ENCODE results near the gene TMC4.

The TMC4 gene

DNA sequence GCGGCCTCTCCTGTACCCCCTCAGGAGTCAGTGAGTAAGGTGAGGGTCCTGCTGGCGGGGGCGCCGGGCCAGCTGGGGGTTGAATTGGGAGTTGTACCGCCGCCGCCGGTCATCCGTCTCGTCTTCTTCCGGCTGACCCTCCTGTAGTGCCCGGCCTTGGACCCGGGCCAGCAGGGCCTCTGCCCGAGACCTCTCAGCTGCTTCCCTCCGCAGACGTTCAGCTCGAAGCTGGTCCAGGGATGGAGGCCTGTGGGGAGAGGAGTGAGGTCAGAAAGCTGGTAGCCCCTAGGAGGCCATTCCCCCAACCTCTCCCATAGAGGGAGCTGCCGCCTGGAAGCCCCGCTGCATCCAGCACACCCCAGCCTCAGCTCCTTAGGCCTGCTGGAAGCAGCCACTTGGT is 17.3 kb downstream of the TMC4 start:
- H3K4me3 ChIP-seq (ENCODE audit: low read length): no peak overlapping the region
- H3K79me1 ChIP-seq (ENCODE audit: low read length): peaks cover 2% of the 10 kb centered on the region
- H3K18ac ChIP-seq (ENCODE audit: low read length): no peak overlapping the region
- H3K4me1 ChIP-seq (ENCODE audit: control insufficient read depth, low read depth, low read length): no peaks in the 10 kb centered on the region
- no peak overlapping the region for H3K4ac ChIP-seq (ENCODE audit: low read depth, low read length)
- WGBS (ENCODE audit: extremely low coverage, insufficient coverage, low lambda C conversion rate): no CpG with 5 or more reads among the region's 19 CpGs
- no peak overlapping the region for H4K8ac ChIP-seq (ENCODE audit: low read depth, low read length)
- no peak overlapping the region for H2AK5ac ChIP-seq (ENCODE audit: low read length)
- no peaks in the 10 kb centered on the region for H3K27me3 ChIP-seq (ENCODE audit: insufficient read depth, low read length, poor library complexity)
- no peak overlapping the region for H2BK15ac ChIP-seq (replicated peaks; ENCODE audit: low read depth)
- no peak overlapping the region for H3K4me2 ChIP-seq (ENCODE audit: low read length)
- no peak overlapping the region for H3K27ac ChIP-seq (ENCODE audit: low read depth, low read length)
- no peak overlapping the region for H3K9ac ChIP-seq (ENCODE audit: low read length)
- H4K5ac ChIP-seq (ENCODE audit: low read length): no peak overlapping the region
- H2BK5ac ChIP-seq (ENCODE audit: low read length): no peak overlapping the region
- H3K56ac ChIP-seq (ENCODE audit: low read length): no peak overlapping the region
- no peaks in the 10 kb centered on the region for H3K79me2 ChIP-seq (ENCODE audit: control insufficient read depth, insufficient read depth, low read length)
- H3K36me3 ChIP-seq (ENCODE audit: control insufficient read depth, insufficient read depth, low read length): peaks cover 22% of the 10 kb centered on the region
- H3K23ac ChIP-seq (ENCODE audit: low read length): no peak overlapping the region
- H2BK120ac ChIP-seq (ENCODE audit: low read depth, low read length): no peak overlapping the region
- DNase-seq: peak; percentile 48

DNA sequence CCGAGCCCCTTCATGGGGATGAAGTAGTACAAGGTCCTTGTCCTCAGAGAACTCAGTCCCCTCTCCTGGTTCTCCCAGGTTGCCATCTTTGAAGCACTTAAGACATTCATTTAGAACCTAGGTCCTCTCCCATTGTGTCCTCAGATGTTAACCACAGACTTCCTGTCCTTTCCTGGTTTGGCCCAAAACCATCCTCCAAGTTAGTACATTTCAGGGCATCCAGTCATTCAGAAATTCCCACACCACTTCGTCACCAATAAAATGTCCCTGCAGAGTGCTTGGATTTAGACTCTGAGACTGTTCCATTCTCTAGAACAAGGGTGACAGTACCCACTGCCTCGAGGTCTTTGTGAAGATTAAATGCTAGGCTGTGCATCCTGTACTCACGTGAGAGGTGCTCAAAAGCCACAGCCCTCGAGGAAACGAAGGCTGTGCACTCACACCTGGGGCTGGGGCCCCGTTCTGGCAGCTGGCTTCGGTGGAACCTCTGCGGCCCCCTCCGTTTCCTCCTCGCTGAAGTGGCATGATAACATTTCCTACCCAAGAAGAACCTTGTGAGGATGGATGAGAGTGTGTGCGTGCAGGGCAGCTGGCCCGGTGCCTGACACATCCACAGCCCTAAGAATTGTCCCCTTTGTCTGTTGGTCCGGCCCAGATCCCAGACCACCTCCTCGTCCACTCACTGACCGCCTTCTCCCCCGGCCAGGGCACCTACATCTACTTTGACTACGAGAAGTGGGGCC is 18.2 kb downstream of the TMC4 start:
- Histone ChIP-seq H4K8ac (ENCODE audit: low read depth, low read length) (no peak overlapping the region), H3K4me1 (ENCODE audit: control insufficient read depth, low read depth, low read length) (no peaks in the 10 kb centered on the region), H3K4me3 (ENCODE audit: low read length) (no peak overlapping the region), H2BK15ac (replicated peaks; ENCODE audit: low read depth) (no peak overlapping the region), H3K27me3 (ENCODE audit: insufficient read depth, low read length, poor library complexity) (no peaks in the 10 kb centered on the region), H3K18ac (ENCODE audit: low read length) (no peak overlapping the region), H3K79me1 (ENCODE audit: low read length) (no peaks in the 10 kb centered on the region), H3K9ac (ENCODE audit: low read length) (no peak overlapping the region), H2AK5ac (ENCODE audit: low read length) (no peak overlapping the region), H2BK5ac (ENCODE audit: low read length) (no peak overlapping the region), H3K79me2 (ENCODE audit: control insufficient read depth, insufficient read depth, low read length) (no peaks in the 10 kb centered on the region), H3K4ac (ENCODE audit: low read depth, low read length) (no peak overlapping the region), H3K36me3 (ENCODE audit: control insufficient read depth, insufficient read depth, low read length) (peaks cover 22% of the 10 kb centered on the region), H3K23ac (ENCODE audit: low read length) (no peak overlapping the region), H3K56ac (ENCODE audit: low read length) (no peak overlapping the region), H2BK120ac (ENCODE audit: low read depth, low read length) (no peak overlapping the region), H3K4me2 (ENCODE audit: low read length) (no peak overlapping the region), H3K27ac (ENCODE audit: low read depth, low read length) (no peak overlapping the region), H4K5ac (ENCODE audit: low read length) (no peak overlapping the region)
- WGBS (ENCODE audit: extremely low coverage, insufficient coverage, low lambda C conversion rate): no CpG with 5 or more reads among the region's 18 CpGs
- DNase-seq: no peak

DNA sequence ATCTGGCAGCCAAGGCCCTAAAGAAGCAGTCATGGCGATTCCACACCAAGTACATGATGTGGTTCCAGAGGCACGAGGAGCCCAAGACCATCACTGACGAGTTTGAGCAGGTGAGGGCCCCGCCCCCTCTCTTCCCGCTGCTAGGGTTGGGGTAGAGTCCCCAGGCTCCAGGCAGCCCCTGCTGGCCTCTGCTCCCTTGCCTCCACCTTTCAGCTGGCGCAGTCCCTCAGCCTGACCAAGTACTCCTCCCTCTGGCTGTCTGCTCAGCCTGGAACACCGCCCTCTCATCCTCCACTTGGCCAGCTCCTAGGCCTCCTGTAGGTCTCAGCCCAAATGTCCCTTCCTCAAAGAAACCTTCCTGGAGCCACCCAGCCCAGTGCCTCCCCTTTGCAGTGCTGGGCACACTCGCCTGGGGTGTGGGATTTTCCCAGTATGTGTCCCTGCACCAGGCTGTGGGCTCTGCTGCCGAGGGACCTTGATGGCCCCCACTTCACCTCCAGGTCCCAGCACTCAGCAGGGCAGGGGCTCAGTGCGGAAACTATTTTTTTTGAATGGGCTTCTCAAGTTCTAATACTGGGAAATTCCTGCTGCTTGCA is 19.1 kb downstream of the TMC4 start:
- Histone ChIP-seq H3K79me2 (ENCODE audit: control insufficient read depth, insufficient read depth, low read length) (no peaks in the 10 kb centered on the region), H3K56ac (ENCODE audit: low read length) (no peak overlapping the region), H2BK15ac (replicated peaks; ENCODE audit: low read depth) (no peak overlapping the region), H3K9ac (ENCODE audit: low read length) (no peak overlapping the region), H3K4me1 (ENCODE audit: control insufficient read depth, low read depth, low read length) (no peaks in the 10 kb centered on the region), H3K18ac (ENCODE audit: low read length) (no peak overlapping the region), H3K27me3 (ENCODE audit: insufficient read depth, low read length, poor library complexity) (no peaks in the 10 kb centered on the region), H2AK5ac (ENCODE audit: low read length) (no peak overlapping the region), H3K27ac (ENCODE audit: low read depth, low read length) (no peak overlapping the region), H3K36me3 (ENCODE audit: control insufficient read depth, insufficient read depth, low read length) (peaks cover 25% of the 10 kb centered on the region), H2BK120ac (ENCODE audit: low read depth, low read length) (no peak overlapping the region), H3K4me2 (ENCODE audit: low read length) (no peak overlapping the region), H4K8ac (ENCODE audit: low read depth, low read length) (no peak overlapping the region), H3K79me1 (ENCODE audit: low read length) (no peaks in the 10 kb centered on the region), H4K5ac (ENCODE audit: low read length) (no peak overlapping the region), H3K23ac (ENCODE audit: low read length) (no peak overlapping the region), H2BK5ac (ENCODE audit: low read length) (no peak overlapping the region), H3K4ac (ENCODE audit: low read depth, low read length) (no peak overlapping the region), H3K4me3 (ENCODE audit: low read length) (no peak overlapping the region)
- no peak for DNase-seq
- no CpG with 5 or more reads among the region's 10 CpGs for WGBS (ENCODE audit: extremely low coverage, insufficient coverage, low lambda C conversion rate)

DNA sequence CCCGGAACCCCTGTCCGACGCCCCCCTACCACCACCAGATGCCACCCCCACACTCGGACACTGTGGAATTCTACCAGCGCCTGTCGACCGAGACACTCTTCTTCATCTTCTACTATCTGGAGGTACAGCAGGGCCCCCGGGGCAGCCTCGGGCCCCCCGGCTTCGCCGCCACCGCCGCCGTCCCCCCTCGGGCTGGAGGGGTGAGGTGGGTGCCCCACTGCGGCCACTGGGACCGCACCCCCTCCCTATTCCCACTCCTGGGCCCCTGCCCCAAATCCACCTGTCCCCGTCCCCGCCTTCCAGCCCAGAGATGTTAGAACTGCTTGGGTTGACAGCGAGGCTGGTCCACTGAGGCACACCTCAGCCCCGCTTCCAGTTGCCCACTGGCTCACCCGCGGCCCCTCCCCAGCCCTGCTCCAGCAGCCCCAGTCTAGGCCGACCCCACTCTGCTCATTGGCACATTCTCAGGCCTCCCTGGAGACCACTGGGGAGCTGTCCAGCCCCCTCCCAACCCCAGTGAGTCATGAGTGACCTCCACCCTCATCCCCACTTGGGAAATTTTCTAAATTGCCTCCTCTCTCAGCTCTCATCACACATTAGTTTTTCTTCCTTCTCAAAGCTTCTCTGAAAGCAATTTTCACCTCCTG is 20.0 kb downstream of the TMC4 start:
- no peak overlapping the region for H3K4me3 ChIP-seq (ENCODE audit: low read length)
- no CpG with 5 or more reads among the region's 25 CpGs for WGBS (ENCODE audit: extremely low coverage, insufficient coverage, low lambda C conversion rate)

DNA sequence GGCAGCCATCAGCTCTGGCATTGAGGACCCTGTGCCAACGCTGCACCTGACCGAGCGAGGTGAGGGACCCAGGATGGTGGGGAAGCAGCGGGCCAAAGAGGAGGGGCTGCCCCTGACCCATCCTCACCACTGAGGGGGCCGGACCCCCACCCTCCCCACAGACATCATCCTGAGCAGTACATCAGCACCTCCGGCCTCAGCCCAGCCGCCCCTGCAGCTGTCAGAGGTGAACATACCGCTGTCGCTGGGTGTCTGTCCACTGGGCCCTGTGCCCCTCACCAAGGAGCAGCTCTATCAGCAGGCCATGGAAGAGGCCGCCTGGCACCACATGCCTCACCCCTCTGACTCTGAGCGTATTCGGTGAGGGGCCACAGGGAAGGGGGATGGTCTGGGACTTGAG is 20.7 kb downstream of the TMC4 start:
- Histone ChIP-seq H3K4me3 (ENCODE audit: low read length) (no peak overlapping the region), H3K79me2 (ENCODE audit: control insufficient read depth, insufficient read depth, low read length) (no peaks in the 10 kb centered on the region), H3K18ac (ENCODE audit: low read length) (no peak overlapping the region), H2BK120ac (ENCODE audit: low read depth, low read length) (no peak overlapping the region), H3K27ac (ENCODE audit: low read depth, low read length) (no peak overlapping the region), H2BK5ac (ENCODE audit: low read length) (no peak overlapping the region), H3K79me1 (ENCODE audit: low read length) (no peaks in the 10 kb centered on the region), H3K27me3 (ENCODE audit: insufficient read depth, low read length, poor library complexity) (no peaks in the 10 kb centered on the region), H4K5ac (ENCODE audit: low read length) (no peak overlapping the region), H3K23ac (ENCODE audit: low read length) (no peak overlapping the region), H3K56ac (ENCODE audit: low read length) (no peak overlapping the region), H2BK15ac (replicated peaks; ENCODE audit: low read depth) (no peak overlapping the region), H3K4me2 (ENCODE audit: low read length) (no peak overlapping the region), H3K4me1 (ENCODE audit: control insufficient read depth, low read depth, low read length) (no peaks in the 10 kb centered on the region), H2AK5ac (ENCODE audit: low read length) (no peak overlapping the region), H3K4ac (ENCODE audit: low read depth, low read length) (no peak overlapping the region), H4K8ac (ENCODE audit: low read depth, low read length) (no peak overlapping the region), H3K9ac (ENCODE audit: low read length) (no peak overlapping the region), H3K36me3 (ENCODE audit: control insufficient read depth, insufficient read depth, low read length) (peaks cover 32% of the 10 kb centered on the region)
- no peak for DNase-seq
- WGBS (ENCODE audit: extremely low coverage, insufficient coverage, low lambda C conversion rate): no CpG with 5 or more reads among the region's 12 CpGs

More for the DNA sequence above, 20.0 kb downstream of the TMC4 start:
- H4K8ac ChIP-seq (ENCODE audit: low read depth, low read length): no peak overlapping the region
- H3K27me3 ChIP-seq (ENCODE audit: insufficient read depth, low read length, poor library complexity): no peaks in the 10 kb centered on the region
- no peaks in the 10 kb centered on the region for H3K4me1 ChIP-seq (ENCODE audit: control insufficient read depth, low read depth, low read length)
- no peak overlapping the region for H2AK5ac ChIP-seq (ENCODE audit: low read length)
- H3K79me2 ChIP-seq (ENCODE audit: control insufficient read depth, insufficient read depth, low read length): no peaks in the 10 kb centered on the region
- H2BK15ac ChIP-seq (replicated peaks; ENCODE audit: low read depth): no peak overlapping the region
- H3K4ac ChIP-seq (ENCODE audit: low read depth, low read length): no peak overlapping the region
- H3K36me3 ChIP-seq (ENCODE audit: control insufficient read depth, insufficient read depth, low read length): peaks cover 27% of the 10 kb centered on the region
- no peak overlapping the region for H3K9ac ChIP-seq (ENCODE audit: low read length)
- H3K23ac ChIP-seq (ENCODE audit: low read length): no peak overlapping the region
- H3K56ac ChIP-seq (ENCODE audit: low read length): no peak overlapping the region
- no peak overlapping the region for H4K5ac ChIP-seq (ENCODE audit: low read length)
- no peak overlapping the region for H3K18ac ChIP-seq (ENCODE audit: low read length)
- no peak overlapping the region for H2BK5ac ChIP-seq (ENCODE audit: low read length)
- no peak overlapping the region for H2BK120ac ChIP-seq (ENCODE audit: low read depth, low read length)
- DNase-seq: no peak
- H3K4me2 ChIP-seq (ENCODE audit: low read length): no peak overlapping the region
- no peaks in the 10 kb centered on the region for H3K79me1 ChIP-seq (ENCODE audit: low read length)
- H3K27ac ChIP-seq (ENCODE audit: low read depth, low read length): no peak overlapping the region
